ENCODE results near the gene CHAC1. TPM values are rescaled to one million over a fixed set of nuclear protein-coding genes. Genes with fewer than 3 reads are reported as not detected.

CHAC1 gene
- total and polyA plus RNA-seq, 4 donors, result 0.17 to 11.9 (median 11.6) TPM

DNA sequence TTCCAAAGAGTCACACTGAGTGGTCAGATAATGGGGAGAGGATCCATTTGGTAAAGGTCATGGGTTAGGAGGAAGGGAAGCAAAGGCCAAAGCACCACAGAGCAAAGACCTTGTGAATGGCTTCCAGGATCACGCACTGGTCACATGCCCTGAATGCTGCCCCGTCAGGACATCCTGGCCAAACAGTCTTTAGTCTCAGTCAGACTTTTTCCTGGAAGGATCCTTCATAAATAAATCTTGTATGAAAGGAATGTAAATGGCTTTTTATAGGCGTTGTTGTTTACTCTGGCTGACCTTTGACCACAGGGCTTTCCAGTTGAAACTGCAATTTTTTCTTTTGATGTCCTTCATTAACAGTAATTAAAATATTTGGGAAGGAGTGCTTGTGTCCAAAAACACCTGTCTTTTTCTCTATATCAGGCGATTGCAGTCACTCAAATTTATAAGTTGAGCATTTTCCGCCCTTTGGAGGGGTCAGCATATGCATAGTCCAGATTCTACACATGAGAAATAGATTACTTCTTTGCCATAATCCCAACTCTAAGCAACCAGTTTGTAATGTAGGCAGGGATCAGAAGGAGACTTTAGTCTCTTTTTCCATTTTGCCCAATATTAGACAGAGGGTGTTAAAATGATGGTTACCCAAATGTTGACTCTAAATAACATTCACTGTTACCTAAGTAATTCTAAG, 48.4 kb downstream of the CHAC1 start:
- Histone ChIP-seq H3K4me1 (ENCODE audit: control insufficient read depth in 5 of 5, insufficient read depth in 5 of 5, low read length in 5 of 5) (peaks cover 0 to 2% (median 0%) of the 10 kb centered on the region in 5 donors), H3K9ac (ENCODE audit: insufficient read depth in 1 of 2, low read length in 2 of 2) (no peak overlapping the region), H3K27me3 (ENCODE audit: control insufficient read depth in 3 of 3, insufficient read depth in 3 of 3, low read length in 2 of 3) (no peaks in the 10 kb centered on the region), H3K9me3 (ENCODE audit: control insufficient read depth in 4 of 4, insufficient read depth in 3 of 4, low read length in 3 of 4) (no peaks in the 10 kb centered on the region), H3K4me3 (no peak overlapping the region), H3K27ac (ENCODE audit: low read depth in 1 of 2, low read length in 1 of 2) (peak overlapping the region in 1 of 2 donors; percentile 27), H3K36me3 (ENCODE audit: control insufficient read depth in 4 of 4, insufficient read depth in 4 of 4, low read length in 4 of 4) (peaks cover 3 to 29% (median 20%) of the 10 kb centered on the region in 4 donors)
- ATAC-seq (ENCODE audit: insufficient read depth, low FRiP score) (no peak), DNase-seq (no peak)
- TF ChIP-seq, protein P1, sequence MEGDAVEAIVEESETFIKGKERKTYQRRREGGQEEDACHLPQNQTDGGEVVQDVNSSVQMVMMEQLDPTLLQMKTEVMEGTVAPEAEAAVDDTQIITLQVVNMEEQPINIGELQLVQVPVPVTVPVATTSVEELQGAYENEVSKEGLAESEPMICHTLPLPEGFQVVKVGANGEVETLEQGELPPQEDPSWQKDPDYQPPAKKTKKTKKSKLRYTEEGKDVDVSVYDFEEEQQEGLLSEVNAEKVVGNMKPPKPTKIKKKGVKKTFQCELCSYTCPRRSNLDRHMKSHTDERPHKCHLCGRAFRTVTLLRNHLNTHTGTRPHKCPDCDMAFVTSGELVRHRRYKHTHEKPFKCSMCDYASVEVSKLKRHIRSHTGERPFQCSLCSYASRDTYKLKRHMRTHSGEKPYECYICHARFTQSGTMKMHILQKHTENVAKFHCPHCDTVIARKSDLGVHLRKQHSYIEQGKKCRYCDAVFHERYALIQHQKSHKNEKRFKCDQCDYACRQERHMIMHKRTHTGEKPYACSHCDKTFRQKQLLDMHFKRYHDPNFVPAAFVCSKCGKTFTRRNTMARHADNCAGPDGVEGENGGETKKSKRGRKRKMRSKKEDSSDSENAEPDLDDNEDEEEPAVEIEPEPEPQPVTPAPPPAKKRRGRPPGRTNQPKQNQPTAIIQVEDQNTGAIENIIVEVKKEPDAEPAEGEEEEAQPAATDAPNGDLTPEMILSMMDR (IDR thresholded peaks at IDR 0.05; ENCODE audit: control extremely low read depth, extremely low read depth), result no peak
- WGBS, 2 donors, result 48 to 77% methylated on average over 5 of the region's 5 CpGs

DNA sequence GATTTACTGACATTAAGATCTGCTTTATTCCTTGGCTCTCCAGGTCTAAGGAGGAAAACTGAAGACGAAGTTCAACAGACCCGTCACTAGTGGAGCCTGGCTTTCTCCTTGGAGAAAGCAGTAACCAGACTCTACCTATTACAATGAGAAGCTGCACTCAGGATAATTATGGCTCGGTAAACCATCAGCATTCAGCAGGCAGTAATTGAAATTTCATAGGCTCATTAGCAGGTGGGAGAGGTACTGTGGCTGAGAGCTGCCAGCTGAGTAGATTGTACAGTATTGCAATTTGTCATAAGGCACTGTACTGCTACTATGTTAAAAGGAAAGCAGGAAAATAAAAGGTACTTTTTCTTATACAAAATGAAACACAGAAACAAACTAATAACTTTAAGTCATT, 51.2 kb downstream of the CHAC1 start:
- 92 to 93% methylated on average over 3 of the region's 3 CpGs for WGBS, 2 donors
- no peak overlapping the region for H3K9ac ChIP-seq (ENCODE audit: insufficient read depth in 1 of 2, low read length in 2 of 2)
- DNase-seq (no peak), ATAC-seq (ENCODE audit: insufficient read depth, low FRiP score) (no peak)
- no peak overlapping the region for H3K27ac ChIP-seq (ENCODE audit: low read depth in 1 of 2, low read length in 1 of 2)
- H3K36me3 ChIP-seq (ENCODE audit: control insufficient read depth in 4 of 4, insufficient read depth in 4 of 4, low read length in 4 of 4), result peaks cover 3 to 29% (median 15%) of the 10 kb centered on the region in 4 donors
- no peaks in the 10 kb centered on the region for H3K27me3 ChIP-seq (ENCODE audit: control insufficient read depth in 3 of 3, insufficient read depth in 3 of 3, low read length in 2 of 3)
- H3K9me3 ChIP-seq (ENCODE audit: control insufficient read depth in 4 of 4, insufficient read depth in 3 of 4, low read length in 3 of 4), result no peaks in the 10 kb centered on the region
- H3K4me1 ChIP-seq (ENCODE audit: control insufficient read depth in 5 of 5, insufficient read depth in 5 of 5, low read length in 5 of 5), result peaks cover 0 to 2% (median 0%) of the 10 kb centered on the region in 5 donors
- TF ChIP-seq, protein P1 (IDR thresholded peaks at IDR 0.05; ENCODE audit: control extremely low read depth, extremely low read depth), result no peak
- no peak overlapping the region for H3K4me3 ChIP-seq

Small RNA genes lying within 50 kb of the gene (small RNA-seq; reads per million reads assigned to genes)
- gene ISCA1P4 (ENCODE audit: low replicate concordance), result not detected

Other genes with a start within 250 kb of the CHAC1 start
- gene RMDN3, start 198.2 kb upstream of the CHAC1 start, total RNA-seq, result 10 to 100 TPM; 20.9 to 94.4 TPM
- 10 to 100 TPM; 34.1 to 52.1 TPM for gene RMDN3, start 198.2 kb upstream of the CHAC1 start, polyA plus RNA-seq
- 10 to 100 TPM; 12.5 to 85.5 TPM for gene GCHFR, start 189.4 kb upstream of the CHAC1 start, total RNA-seq
- gene GCHFR, start 189.4 kb upstream of the CHAC1 start, polyA plus RNA-seq, result 100 to 1,000 TPM in 1 of 2 donors, 10 to 100 TPM in 1; 53.8 to 125 TPM
- under 1 TPM; 0.34 to 0.58 TPM for gene C15orf62, start 183.5 kb upstream of the CHAC1 start, total RNA-seq
- gene C15orf62, start 183.5 kb upstream of the CHAC1 start, polyA plus RNA-seq, result 1 to 10 TPM in 1 of 2 donors, under 1 TPM in 1; 0.87 to 1.5 TPM
- 10 to 100 TPM; 23.0 to 25.0 TPM for gene ZFYVE19, start 146.4 kb upstream of the CHAC1 start, total RNA-seq
- 10 to 100 TPM; 17.3 to 19.4 TPM for gene ZFYVE19, start 146.4 kb upstream of the CHAC1 start, polyA plus RNA-seq
- gene DNAJC17, start 146.0 kb upstream of the CHAC1 start, total RNA-seq, result 10 to 100 TPM; 36.5 to 39.8 TPM
- 10 to 100 TPM; 48.3 to 76.5 TPM for gene DNAJC17, start 146.0 kb upstream of the CHAC1 start, polyA plus RNA-seq
- not detected for gene PPP1R14D, start 124.8 kb upstream of the CHAC1 start, total RNA-seq
- gene PPP1R14D, start 124.8 kb upstream of the CHAC1 start, polyA plus RNA-seq, result under 1 TPM in 1 of 2 donors, not detected in 1; 0.22 TPM
- 100 to 1,000 TPM; 118 to 136 TPM for gene SPINT1, start 109.4 kb upstream of the CHAC1 start, total RNA-seq
- gene SPINT1, start 109.4 kb upstream of the CHAC1 start, polyA plus RNA-seq, result 10 to 100 TPM; 47.1 to 82.1 TPM
- 1 to 10 TPM; 2.1 to 8.5 TPM for gene RHOV, start 79.2 kb upstream of the CHAC1 start, total RNA-seq
- 1 to 10 TPM; 3.2 to 5.3 TPM for gene RHOV, start 79.2 kb upstream of the CHAC1 start, polyA plus RNA-seq
- gene VPS18, start 59.0 kb upstream of the CHAC1 start, total RNA-seq, result 10 to 100 TPM; 19.0 to 31.5 TPM
- 10 to 100 TPM; 16.1 to 23.3 TPM for gene VPS18, start 59.0 kb upstream of the CHAC1 start, polyA plus RNA-seq
- gene DLL4, start 24.1 kb upstream of the CHAC1 start, total RNA-seq, result 10 to 100 TPM; 17.9 to 31.8 TPM
- gene DLL4, start 24.1 kb upstream of the CHAC1 start, polyA plus RNA-seq, result 10 to 100 TPM; 11.8 to 16.3 TPM
- 10 to 100 TPM; 27.1 to 50.1 TPM for gene INO80, start 162.8 kb downstream of the CHAC1 start, total RNA-seq
- gene INO80, start 162.8 kb downstream of the CHAC1 start, polyA plus RNA-seq, result 10 to 100 TPM in 1 of 2 donors, 1 to 10 TPM in 1; 8.0 to 18.6 TPM